GM19351 (cell line): ENCODE results near the gene CCDC148.
A peak's percentile ranks its signal among the peaks of the same experiment; 100 is the strongest.

Experiments used
- ATAC-seq: cut with Tn5 transposase; IDR thresholded peaks from one replicate; pipeline ENCODE4 v1.9.1; 2021; ENCODE audit warnings: mild to moderate bottlenecking, moderate library complexity; ENCODE audit not compliant: unreplicated experiment

CCDC148 gene

DNA sequence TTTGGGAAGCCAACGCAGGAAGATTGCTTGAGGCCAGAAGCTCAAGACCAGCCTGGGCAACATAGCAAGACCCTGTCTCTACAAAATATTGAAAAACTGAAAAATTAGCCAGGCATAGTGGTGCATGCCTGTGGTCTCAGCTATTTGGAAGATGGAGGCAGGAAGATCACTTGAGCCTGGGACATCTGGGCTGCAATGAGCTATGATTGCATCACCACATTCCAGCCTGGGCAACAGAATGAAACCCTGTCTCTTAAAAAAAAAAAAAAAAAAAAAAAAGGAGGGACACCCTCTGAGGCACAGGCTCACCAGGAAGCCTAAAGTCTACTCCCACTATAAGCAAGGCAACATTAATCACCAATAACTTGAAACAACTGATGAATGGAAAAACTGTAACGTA is 151.1 kb downstream of the CCDC148 start:
- no peak for ATAC-seq

DNA sequence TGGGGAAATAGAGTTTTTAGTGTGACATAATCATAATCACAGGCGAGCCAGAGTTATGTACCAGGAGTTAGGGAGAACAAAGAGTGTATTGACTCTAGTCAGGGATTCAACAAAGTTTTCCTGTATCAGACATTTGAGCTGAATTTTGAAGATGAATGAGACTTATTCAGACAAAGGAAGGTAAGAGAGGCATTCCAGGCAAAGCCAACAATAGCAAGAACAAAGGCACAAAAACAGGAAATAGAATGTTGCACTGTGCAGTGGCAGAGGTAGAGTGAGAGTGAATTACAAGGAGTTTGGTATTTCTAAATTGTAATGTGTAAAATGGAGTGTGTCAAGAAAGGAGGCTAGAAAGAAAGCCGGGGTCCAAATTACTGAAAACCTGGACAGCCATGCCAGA is 156.2 kb downstream of the CCDC148 start:
- no peak for ATAC-seq

DNA sequence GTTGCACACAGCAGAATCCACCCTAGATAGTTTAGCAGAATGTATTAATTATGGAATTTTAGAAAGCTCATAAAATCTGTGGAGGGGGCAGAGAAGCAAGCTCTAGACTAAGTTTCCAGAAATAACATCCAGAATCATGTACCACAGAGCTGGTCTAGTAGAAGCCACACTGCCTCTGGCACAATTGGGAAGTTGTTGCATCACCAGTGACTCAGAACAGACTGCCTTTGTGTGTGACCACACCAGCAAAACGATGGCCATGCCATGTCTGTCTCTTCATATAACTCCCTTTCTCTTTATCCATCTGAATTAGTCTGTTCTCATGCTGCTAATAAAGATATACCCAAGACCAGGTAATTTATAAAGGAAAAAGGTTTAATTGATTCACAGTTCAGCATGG is 158.9 kb downstream of the CCDC148 start:
- no peak for ATAC-seq

DNA sequence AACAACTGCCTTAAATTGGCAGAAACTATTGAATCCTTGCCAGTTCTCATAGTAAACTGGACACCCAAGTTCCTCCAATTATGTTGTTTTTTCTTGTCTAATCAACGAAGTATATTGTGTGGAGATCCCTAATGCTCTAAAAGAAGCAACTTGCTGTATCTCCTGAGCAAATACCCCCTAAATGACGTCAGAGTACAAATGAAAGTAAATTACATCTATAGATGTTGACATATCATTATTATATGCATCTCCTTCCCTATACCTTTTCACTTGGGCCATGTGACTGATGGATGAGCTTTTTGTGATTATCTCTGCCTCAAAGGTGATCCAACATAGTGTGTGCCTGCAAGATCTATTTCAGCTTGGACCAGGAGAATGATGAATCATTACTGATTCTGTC is 159.4 kb downstream of the CCDC148 start:
- ATAC-seq = no peak

GRCh38 chr2:158293722-158294121 is 162.8 kb downstream of the CCDC148 start:
- ATAC-seq = no peak

DNA sequence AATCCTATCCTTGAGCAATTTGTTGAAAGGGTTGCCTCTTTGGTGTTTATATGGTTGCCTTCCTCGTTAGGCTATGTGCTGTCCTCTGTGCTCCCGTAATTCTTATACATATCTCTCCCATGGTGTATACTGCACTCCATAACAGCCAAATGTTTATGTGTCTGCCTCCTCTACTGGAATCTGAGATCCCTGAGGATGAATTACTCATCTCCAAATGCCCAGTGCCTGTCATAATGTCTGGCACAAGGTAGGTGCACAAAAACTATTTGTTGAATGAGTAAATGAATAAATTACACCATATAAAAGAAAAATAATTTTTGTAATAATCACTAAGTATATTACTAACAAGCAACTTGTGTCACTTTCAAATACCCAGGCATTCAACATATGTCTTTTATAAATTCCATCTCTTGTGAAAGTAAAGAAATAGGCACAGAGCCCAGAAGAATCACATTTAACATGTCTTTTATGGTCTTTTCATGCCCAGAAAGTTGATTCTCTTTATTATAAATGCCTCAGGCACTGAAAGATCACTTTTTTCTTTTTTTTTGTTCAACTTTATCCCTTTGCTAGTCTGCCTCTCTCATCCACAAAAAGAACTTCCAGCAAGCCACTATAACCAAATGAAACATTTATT is 164.9 kb downstream of the CCDC148 start:
- ATAC-seq = no peak

DNA sequence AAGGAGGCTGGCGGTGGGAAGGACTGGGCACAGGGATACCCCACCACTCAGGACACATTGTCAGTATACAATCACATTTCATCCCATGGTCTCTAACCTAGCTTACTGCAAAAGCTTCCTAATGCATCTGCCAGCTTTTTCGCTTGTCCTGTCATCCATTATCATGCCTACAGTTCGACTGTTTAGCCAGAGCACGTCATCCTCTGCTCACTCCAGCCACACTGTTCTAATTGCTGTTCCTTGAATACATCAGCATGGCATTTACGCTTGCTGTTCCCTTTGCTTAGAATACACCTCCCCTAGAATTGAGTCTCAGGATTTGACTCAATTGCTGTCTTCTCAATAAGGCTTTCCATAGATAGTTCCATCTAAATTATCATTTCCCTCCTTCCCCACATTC is 166.3 kb downstream of the CCDC148 start:
- no peak for ATAC-seq

DNA sequence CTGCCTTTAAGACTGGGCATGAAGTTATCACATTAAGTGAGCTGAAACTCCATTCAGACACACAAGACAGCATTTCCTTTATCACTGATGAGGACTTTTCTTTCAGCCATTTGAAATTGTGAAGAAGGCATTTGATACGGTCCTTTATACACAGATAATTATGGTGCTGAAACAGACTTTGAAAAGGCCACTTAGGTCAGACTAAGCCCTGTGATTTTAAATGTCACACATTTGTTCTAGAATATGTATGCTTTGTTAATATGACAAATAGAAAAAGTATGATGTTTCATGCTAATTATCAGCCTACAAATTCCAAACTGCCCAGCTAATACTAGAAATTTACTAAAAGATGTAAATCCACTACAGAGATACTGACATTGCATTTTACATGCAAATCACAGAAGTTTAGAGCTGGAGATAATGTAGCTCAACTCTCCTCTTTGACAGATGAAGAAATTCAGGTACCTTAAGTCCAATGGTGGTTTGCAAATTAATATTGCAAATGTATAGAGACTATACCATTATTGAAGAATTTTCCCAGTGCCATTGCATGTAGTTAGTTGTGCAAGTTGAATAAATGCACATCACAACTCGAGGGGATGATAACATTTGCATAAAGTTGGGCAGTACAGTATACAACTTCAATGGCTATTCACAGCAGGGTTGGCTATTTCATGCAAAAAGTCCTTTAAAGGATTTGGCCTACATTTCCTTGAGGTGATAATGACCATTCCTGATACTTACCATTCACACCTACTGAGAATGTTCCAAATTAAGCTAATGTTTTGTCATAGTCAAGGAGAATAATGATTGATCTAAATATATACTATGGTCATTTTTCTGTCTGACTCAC is 179.7 kb downstream of the CCDC148 start:
- ATAC-seq = no peak

GRCh38 chr2:158273791-158274190 is 182.8 kb downstream of the CCDC148 start:
- no peak for ATAC-seq

GRCh38 chr2:158270536-158270935 is 186.0 kb downstream of the CCDC148 start:
- no peak for ATAC-seq

- no peak for ATAC-seq
Measured at GRCh38 chr2:158269143-158269542, 187.4 kb downstream of the CCDC148 start.

DNA sequence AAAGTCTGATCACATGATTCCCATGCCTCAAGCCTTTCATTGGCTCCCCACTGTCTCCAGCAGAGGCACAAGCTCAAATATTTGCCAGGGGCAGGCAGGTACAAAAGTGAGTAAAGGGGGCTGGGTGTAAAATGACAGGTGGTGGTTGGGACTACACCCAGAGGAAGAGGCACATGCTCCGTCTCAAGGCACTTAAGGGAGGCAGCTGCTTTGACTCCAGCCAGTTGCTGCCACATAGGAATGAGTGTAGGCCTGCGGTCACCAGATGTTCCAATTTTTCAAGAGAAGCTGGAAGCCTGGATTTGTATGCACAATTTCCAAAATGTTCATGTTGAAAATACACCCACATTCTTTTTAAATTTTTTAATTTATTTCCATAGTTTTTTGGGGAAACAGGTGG is 190.4 kb downstream of the CCDC148 start:
- no peak for ATAC-seq

GRCh38 chr2:158255257-158255656 is 201.3 kb downstream of the CCDC148 start:
- no peak for ATAC-seq

GRCh38 chr2:158253170-158253569 is 203.4 kb downstream of the CCDC148 start:
- ATAC-seq = no peak

DNA sequence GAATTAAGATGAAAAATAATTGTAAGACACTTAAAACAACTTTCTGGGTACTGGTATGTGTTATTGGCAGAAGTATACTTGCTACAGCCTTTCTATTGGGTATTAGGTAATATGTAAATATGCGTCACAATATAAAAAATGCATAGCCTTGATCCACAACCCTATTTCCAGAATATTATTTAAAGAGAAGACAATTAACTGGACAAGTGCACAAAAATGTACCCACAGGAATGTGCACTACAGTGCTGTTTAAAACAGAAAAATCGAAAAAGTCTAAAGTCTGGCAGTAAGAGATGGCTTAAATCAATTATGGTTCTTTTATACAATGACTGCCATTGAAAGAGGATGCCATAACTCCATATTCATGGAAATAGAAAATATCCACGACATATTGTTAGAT is 205.2 kb downstream of the CCDC148 start:
- ATAC-seq = no peak

- no peak for ATAC-seq
Measured at GRCh38 chr2:158243392-158243791, 213.2 kb downstream of the CCDC148 start.

- ATAC-seq = no peak
Measured at GRCh38 chr2:158242280-158242679, 214.3 kb downstream of the CCDC148 start.

- ATAC-seq = no peak
Measured at GRCh38 chr2:158240975-158241374, 215.6 kb downstream of the CCDC148 start.

DNA sequence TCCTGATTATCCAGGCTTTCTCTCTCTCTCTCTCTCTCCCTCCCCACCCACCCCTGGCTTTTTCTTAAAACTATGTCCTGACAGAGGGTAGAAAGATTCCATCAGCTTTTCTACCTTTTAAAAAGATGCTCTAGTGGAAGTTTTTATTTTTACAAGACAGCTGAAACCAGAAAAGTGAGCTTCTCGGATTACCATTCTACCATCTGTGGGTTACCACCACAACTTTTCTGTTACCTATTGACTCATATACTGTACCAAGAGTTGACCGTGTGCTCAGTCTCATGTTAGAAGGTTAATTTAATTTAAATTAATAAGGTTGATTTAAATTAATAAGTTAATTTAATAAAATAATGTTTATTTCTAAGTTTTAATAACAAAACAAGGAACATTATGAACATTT is 217.3 kb downstream of the CCDC148 start:
- peak; percentile 79 for ATAC-seq

DNA sequence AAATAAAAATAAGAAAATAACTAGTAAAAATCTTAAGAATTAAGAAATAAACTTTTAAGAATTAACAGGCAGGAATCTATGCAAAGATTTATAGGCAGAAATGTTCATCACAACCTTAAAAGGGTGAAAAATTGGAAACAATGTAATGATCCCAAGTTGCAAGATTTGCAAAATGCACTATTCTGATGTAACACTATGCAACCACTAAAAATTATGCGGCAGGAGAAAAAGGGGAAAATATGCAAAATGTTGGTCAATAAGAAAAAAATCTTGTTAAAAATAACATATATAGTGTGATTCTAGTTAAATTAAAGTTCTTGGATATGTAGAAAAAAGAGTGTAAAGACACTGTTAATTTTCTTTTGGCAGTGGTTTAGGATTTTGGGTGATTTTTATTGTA is 222.1 kb downstream of the CCDC148 start:
- ATAC-seq = no peak

- no peak for ATAC-seq
Measured at GRCh38 chr2:158232476-158232875, 224.1 kb downstream of the CCDC148 start.

DNA sequence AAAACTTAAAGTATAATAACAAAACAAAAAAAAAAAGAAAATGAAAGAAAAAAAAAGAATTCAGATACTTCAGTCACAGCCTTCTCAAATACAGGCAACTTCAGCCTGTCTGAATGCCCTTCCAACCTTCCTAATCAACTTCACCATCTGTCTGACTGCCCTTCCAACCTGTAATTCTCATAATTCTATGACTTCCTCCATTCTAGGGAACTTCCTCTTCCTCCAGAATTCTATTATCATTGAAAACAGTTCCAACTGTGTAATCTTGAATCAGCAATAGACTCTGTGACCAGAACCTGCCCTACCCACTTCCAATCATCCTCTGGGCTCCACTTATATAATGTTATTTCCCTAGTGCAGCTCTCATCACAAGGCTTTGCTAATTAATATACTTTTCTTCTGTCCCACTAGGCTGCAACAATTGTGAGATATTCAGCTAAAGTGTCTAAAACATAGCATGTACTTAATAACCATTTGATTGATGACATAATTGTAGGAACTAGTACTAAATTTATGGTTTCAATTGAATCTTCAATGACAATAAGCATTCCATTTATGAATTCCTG is 227.5 kb downstream of the CCDC148 start:
- ATAC-seq = no peak
